GM21825 (cell line): ENCODE results near the gene KLF2.
"Not testable (repeated sequence)": the region's sequence is repeated elsewhere in the genome, so short reads cannot be mapped to it uniquely, and the experiment has no call there.

ENCODE experiments used
- ATAC-seq: cut with Tn5 transposase; IDR thresholded peaks from one replicate; pipeline ENCODE4 v1.9.1; 2021; ENCODE audit warnings: mild to moderate bottlenecking, moderate library complexity; ENCODE audit not compliant: unreplicated experiment

Gene KLF2

GRCh38 chr19:16324384-16325160, at the start of gene KLF2:
Gene KLF2, plus strand, starts transcription at chr19:16324826. Its CDS starts 98 bp downstream, at chr19:16324924.
- ATAC-seq, result peak; percentile 55

- ATAC-seq, result no peak
These were observed 44.3 kb upstream of the KLF2 start for GRCh38 chr19:16280306-16280705.

GRCh38 chr19:16281743-16282142, 42.9 kb upstream of the KLF2 start:
- no peak for ATAC-seq

DNA sequence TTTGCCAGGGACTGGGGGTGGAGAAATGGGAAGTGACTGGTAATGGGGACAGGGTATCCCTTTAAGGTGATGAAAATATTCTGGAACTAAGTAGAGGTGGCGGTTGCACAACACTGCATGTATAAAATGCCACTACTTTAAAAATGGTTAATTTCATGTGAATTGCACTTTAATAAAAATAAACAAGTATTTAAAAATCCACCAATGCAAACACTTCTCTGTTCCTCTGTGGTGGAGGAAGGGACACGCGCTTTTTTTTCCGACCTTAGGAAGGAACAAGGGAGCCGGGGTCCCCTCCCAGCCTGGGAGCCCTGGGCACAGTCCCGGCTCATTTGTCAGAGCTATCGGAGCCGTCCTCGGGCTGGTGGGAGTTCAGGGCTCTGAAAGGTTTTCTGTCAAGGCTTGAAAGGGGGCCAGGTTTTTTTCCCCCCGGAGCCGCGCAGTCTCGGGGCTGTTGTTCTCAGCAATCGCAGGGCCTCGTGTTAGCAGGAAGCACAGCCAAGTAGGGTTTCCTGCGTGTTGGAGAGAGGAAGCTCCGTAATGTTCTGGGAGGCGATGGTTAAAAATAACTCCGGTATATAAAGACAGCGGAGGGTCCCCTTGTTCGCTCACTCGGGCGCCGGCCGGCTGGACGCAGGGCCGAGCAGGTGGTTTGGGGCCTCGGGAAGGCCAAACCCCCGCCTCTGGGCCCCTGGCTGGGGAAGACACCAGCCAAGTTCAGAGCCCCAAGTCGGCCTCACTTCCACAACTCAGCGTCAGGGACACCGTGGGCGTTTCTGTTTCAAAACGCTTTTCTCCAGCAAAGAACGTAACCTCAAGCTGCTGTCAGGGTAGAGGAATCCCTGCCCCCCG, 41.2 kb upstream of the KLF2 start:
- no peak for ATAC-seq

GRCh38 chr19:16284505-16284904, 40.1 kb upstream of the KLF2 start:
- ATAC-seq, result no peak

- not testable (repeated sequence) for ATAC-seq
These were observed 39.5 kb upstream of the KLF2 start for GRCh38 chr19:16285079-16285478.

DNA sequence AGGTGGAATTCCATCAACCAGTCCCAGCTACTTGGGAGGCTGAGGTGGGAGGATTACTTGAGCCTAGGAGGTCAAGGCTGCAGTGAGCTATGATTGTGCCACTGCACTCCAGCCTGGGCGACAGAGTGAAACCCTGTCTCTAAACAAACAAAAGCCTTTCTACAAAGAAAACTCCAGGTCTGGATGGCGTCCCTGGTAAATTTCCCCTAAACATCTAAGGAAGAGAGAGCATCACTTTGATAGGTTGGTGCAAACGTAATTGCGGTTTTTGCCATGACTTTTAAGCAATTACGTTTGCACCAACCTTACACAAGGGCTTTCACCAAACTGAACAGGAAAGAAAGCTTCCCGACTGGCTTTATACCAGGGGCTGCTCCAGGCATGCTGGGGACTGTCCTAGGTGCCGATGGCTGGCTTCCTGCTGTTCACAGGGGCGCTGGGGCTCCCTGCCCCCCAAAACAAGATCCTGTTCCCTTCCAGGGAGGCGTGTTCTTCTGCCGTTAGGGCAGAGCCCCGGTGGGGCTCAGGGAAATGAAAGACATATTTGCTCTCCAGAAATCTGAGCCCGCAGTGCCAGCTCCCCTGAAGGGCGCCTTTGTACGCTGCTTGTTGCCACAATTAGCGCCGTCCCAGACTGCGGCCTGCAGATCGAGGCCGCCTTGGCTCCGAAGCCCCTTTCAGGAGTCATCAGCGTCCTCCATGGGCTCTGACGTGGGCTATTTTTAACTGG, 38.7 kb upstream of the KLF2 start:
- no peak for ATAC-seq

- ATAC-seq, result no peak
These were observed 36.1 kb upstream of the KLF2 start for GRCh38 chr19:16288544-16288943.

DNA sequence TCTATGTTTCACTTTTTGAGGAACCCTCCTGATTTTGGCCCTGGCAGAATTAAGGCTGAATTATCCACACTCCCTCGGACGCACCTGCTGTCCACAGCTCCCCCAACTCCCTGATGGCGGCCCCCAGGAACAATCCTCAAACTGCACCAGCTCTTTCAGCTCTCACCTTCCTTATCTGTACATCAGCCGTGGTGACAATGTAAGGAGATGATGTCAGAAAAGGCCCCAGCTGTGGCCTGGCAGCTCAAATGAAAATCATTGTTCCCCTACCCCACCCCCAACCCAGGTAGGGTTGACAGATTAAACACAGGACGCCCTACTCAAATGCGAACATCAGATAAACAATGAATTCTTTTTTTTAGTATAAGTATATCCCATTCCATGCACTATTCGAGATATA, 35.0 kb upstream of the KLF2 start:
- no peak for ATAC-seq

GRCh38 chr19:16290692-16291091, 33.9 kb upstream of the KLF2 start:
- ATAC-seq, result no peak

DNA sequence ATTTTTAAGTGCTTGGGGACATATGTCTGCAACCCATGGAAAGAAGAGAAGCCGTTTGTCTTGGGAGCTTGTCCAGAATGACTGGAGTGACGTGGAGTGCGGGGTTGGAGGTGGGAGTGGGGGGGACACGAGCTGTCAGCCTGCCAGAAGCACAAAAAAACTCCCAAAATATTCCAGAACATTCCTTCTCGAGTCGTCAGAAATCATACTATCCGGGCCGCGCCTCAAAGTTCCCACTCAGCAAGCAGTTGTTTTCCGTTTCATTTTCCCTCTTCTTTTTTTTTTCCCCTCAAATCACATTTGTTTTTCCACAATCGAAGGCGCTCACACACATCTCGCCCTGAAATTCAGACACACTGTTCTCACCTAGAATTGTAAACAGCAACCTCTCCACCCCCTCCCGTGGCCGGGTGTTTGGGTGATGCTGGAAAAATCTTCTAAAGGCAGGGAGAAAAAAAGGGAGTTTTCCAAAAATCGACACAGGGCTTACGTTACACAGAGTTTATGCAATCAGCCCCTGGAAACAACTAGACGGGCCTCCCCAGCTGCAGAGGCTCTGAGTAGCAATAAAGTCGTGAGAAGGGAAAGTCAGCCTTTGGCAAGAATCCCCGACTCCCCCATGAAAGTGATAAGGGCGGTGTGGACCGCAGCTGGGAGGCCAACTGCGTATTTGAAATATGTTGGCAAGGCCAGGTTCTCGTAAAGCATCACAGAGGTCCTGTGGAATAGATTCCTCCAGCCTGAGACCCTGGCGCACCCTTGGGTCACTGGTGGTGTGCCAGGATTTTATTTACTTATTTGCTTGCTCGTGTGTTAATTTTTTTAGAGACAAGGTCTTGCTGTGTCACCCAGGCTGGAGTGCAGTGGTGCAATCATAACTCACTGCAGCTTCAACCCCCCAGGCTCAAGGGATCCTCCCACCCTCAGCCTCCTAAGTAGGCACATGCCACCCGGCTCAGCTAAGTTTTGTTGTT, 31.2 kb upstream of the KLF2 start:
- ATAC-seq, result no peak

DNA sequence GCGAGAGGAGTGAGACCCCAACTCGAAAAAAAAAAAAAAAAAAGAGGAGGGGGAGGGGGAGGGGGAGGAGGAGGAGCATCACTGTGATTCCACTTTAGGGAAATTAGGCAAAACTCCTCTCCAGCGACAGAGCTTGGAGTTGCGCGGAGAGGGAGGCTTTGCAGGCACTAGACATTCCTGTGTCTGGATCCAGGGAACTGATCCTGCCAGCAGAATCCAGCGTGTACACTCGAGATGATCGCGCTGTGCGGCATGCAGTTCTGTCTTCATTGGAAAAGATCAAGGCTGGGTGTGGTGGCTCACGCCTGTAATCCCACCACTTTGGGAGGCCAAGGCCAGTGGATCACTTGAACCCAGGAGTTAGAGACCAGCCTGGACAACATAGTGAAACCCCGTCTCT, 29.6 kb upstream of the KLF2 start:
- ATAC-seq, result no peak

DNA sequence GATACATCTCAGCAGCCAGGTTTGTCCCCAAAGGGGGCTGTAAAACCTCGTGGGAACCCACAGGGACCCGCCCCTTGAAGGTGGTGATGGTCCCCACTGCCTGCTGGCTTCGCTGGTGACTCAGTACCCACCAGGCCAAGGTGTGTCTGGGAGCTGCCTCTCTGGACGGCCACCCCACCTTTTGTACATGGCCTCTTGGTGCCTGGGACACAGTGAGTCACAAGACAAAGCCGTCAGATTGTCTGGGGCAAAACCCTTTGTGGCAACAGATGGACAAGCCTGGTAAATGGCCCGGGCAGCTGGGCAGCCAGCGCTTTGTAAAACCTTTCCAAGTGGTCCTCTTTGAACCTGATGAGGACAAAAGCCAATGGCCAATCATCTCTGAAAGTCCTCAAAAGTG, 27.9 kb upstream of the KLF2 start:
- ATAC-seq, result no peak

GRCh38 chr19:16297575-16298178, 26.9 kb upstream of the KLF2 start:
- no peak for ATAC-seq

- ATAC-seq, result no peak
These were observed 26.3 kb upstream of the KLF2 start for GRCh38 chr19:16298334-16298733.

DNA sequence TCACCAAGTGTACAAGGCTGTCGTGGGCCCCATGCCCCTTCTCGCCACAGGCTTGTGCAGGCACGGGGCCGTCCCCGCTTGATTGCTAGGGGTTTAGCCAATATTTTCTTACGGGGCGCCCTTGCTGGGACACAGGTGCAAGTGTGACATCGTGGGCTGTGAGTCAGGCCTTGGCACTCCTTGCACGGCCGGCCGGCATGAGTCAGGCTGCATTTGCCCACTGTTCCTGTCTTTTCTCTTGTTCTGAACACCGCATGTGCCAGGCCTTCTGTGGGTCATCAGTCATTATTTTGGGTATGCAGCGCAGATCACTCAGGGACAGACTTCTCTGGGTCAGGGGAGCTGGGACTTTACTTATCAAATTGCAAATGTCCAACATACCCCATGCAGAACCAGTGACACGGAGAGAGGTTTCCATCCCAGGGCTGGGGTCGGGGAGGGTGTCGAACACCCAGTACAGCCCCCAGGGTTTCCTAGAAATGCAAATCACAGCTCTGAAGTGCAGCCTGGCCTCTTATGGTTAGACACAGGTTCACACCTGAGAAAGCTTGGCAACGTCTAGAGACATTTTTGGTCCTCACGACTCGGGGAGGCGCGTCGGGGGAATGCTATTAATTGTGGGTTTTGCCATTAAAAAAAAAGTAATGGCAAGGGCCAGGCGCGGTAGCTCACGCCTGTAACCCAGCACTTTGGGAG, 22.5 kb upstream of the KLF2 start:
- no peak for ATAC-seq

DNA sequence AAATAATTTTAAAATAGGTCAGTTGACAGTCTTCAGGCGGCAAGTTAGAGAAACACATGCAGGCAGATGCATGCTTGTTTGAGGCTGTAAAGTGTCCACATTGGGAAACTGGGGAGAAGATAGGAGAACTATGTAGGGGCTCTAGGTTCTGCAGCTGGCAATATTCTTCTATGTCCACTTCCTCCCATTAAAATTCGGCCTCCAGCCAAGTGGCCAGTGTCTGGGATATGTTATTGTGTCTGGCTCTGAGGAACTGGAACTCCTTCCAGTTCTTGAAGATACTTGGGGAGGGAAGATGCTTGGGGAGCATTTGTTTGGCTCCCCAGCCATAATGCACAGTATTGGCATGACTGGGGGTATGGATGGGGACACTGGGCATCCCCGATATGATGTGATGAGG, 20.9 kb upstream of the KLF2 start:
- no peak for ATAC-seq

GRCh38 chr19:16304511-16304910, 20.1 kb upstream of the KLF2 start:
- ATAC-seq, result not testable (repeated sequence)

- not testable (repeated sequence) for ATAC-seq
These were observed 19.6 kb upstream of the KLF2 start for GRCh38 chr19:16305060-16305459.
